Measurements from ENCODE around the gene PTPRA. TPM values are rescaled to one million over a fixed set of nuclear protein-coding genes. Genes with fewer than 3 reads are reported as not detected.

Gene PTPRA
- total and polyA plus RNA-seq, 2 of the 4 experiments (the other 2 are of a cell fraction), result 35.0 to 50.0 TPM

- TF ChIP-seq CEBPB (IDR thresholded peaks at IDR 0.05; ENCODE audit: low read depth, low read length), result no peak
- TF ChIP-seq MXI1 (IDR thresholded peaks at IDR 0.05; ENCODE audit: borderline replicate concordance, low read depth, low read length), result no peak
- TF ChIP-seq, protein P1, sequence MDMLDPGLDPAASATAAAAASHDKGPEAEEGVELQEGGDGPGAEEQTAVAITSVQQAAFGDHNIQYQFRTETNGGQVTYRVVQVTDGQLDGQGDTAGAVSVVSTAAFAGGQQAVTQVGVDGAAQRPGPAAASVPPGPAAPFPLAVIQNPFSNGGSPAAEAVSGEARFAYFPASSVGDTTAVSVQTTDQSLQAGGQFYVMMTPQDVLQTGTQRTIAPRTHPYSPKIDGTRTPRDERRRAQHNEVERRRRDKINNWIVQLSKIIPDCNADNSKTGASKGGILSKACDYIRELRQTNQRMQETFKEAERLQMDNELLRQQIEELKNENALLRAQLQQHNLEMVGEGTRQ (IDR thresholded peaks at IDR 0.05; ENCODE audit: low read depth, low read length), result no peak
- no peak for TF ChIP-seq NFE2L2 (IDR thresholded peaks at IDR 0.05; ENCODE audit: low read depth, low read length)
- TF ChIP-seq FOS (IDR thresholded peaks at IDR 0.05; ENCODE audit: low read depth, low read length), result no peak
- no peak for TF ChIP-seq SMC3 (IDR thresholded peaks at IDR 0.05; ENCODE audit: low read depth, low read length)
- no peak for TF ChIP-seq MAFK (IDR thresholded peaks at IDR 0.05; ENCODE audit: low read depth, low read length)
- TF ChIP-seq CHD1 (IDR thresholded peaks at IDR 0.05; ENCODE audit: low read depth, low read length), result no peak
- TF ChIP-seq, protein P2, sequence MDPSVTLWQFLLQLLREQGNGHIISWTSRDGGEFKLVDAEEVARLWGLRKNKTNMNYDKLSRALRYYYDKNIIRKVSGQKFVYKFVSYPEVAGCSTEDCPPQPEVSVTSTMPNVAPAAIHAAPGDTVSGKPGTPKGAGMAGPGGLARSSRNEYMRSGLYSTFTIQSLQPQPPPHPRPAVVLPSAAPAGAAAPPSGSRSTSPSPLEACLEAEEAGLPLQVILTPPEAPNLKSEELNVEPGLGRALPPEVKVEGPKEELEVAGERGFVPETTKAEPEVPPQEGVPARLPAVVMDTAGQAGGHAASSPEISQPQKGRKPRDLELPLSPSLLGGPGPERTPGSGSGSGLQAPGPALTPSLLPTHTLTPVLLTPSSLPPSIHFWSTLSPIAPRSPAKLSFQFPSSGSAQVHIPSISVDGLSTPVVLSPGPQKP (IDR thresholded peaks at IDR 0.05; ENCODE audit: borderline replicate concordance, low read depth, low read length), result no peak
- no peak for TF ChIP-seq RFX5 (IDR thresholded peaks at IDR 0.05; ENCODE audit: low read depth, low read length)
- TF ChIP-seq RAD21 (IDR thresholded peaks at IDR 0.05; ENCODE audit: low read length), result no peak
- no peak for TF ChIP-seq MAZ (IDR thresholded peaks at IDR 0.05; ENCODE audit: borderline replicate concordance, low read depth, low read length)
- TF ChIP-seq RCOR1 (IDR thresholded peaks at IDR 0.05; ENCODE audit: insufficient replicate concordance, low read length), result no peak
- no peak for TF ChIP-seq POLR2A (IDR thresholded peaks at IDR 0.05; ENCODE audit: low read depth, low read length)
- no peak for TF ChIP-seq BHLHE40 (IDR thresholded peaks at IDR 0.05; ENCODE audit: low read depth, low read length)
- no peak for TF ChIP-seq CTCF (conservative IDR thresholded peaks at IDR 0.05; ENCODE audit: low read depth, low read length)
- no TSS peak for BruUV-seq (replicated peaks)
- ChIA-PET CTCF (no interaction called here), POLR2A (ENCODE audit: unreplicated experiment) (no interaction called here)
- no peak overlapping the region for H2AK9ac ChIP-seq (replicated peaks; ENCODE audit: low read depth, low read length, poor library complexity)
- peaks cover 7% of the 10 kb centered on the region; the same call in 1 of the 2 replicates for H4K20me1 ChIP-seq (ENCODE audit: insufficient read depth, low read length)
- H3K9me3 ChIP-seq (ENCODE audit: control insufficient read depth, insufficient read depth, low read length), result no peaks in the 10 kb centered on the region
- intact Hi-C loops (cut with micrococcal nuclease) (no loop called here), in situ Hi-C loops (cut with MboI; ENCODE audit: low sequenced_read_pairs) (no loop called here), dilution Hi-C loops (cut with HindIII; ENCODE audit: low sequenced_read_pairs, unreplicated experiment) (no loop called here)
- H3K56ac ChIP-seq (ENCODE audit: extremely low read depth, insufficient read depth, low read length), result no peak overlapping the region
- ATAC-seq (ENCODE audit: low read depth) (no peak), DNase-seq (no peak)
- H2BK120ac ChIP-seq (ENCODE audit: low read depth, low read length), result no peak overlapping the region
- H3K27me3 ChIP-seq (ENCODE audit: control insufficient read depth, insufficient read depth, low read length), result no peaks in the 10 kb centered on the region
- H3K18ac ChIP-seq (ENCODE audit: low read depth, low read length), result no peak overlapping the region
- no peak overlapping the region for H3K4ac ChIP-seq (ENCODE audit: low read depth, low read length)
- H2BK20ac ChIP-seq (ENCODE audit: low read depth, low read length), result no peak overlapping the region
- no peak overlapping the region for H3K4me3 ChIP-seq (ENCODE audit: insufficient read depth, low read depth, low read length)
- no peak overlapping the region for H4K91ac ChIP-seq (ENCODE audit: insufficient read depth, low read depth, low read length)
- no peak overlapping the region for H2AFZ ChIP-seq (replicated peaks; ENCODE audit: low read length, poor library complexity)
- H3K9ac ChIP-seq (ENCODE audit: low read depth, low read length), result no peak overlapping the region
- H2AK5ac ChIP-seq (ENCODE audit: low read depth, low read length), result no peak overlapping the region
- H3K36me3 ChIP-seq (ENCODE audit: control insufficient read depth, insufficient read depth, low read length), result peaks cover 2% of the 10 kb centered on the region; the same call in 1 of the 2 replicates
- no peak overlapping the region for H3K4me2 ChIP-seq (ENCODE audit: low read depth, low read length)
- no peak overlapping the region for H3K14ac ChIP-seq (replicated peaks; ENCODE audit: low read depth, low read length)
- no peak overlapping the region for H4K8ac ChIP-seq (ENCODE audit: low read depth in 2 of 2, low read length in 2 of 2)
- no peak overlapping the region for H2BK5ac ChIP-seq (ENCODE audit: low read depth, low read length, poor library complexity, severe bottlenecking)
- peaks cover 29 to 52% of the 10 kb centered on the region in 2 experiments for H3K79me1 ChIP-seq (ENCODE audit: low read depth in 1 of 2, low read length in 2 of 2)
- no peak overlapping the region for H4K5ac ChIP-seq (ENCODE audit: low read depth, low read length)
- H3K4me1 ChIP-seq (ENCODE audit: control insufficient read depth, insufficient read depth, low read length), result no peaks in the 10 kb centered on the region
- no peak overlapping the region for H3K23ac ChIP-seq (ENCODE audit: low read depth, low read length)
- 100% methylated on average over 1 of the region's 3 CpGs; no CpG with 5 or more reads in 1 of the 2 experiments for WGBS, 2 experiments (ENCODE audit: extremely low coverage in 2 of 2, insufficient read length in 1 of 2)
- no peak overlapping the region for H3K27ac ChIP-seq (ENCODE audit: insufficient read depth, low read length)
- H3K9me1 ChIP-seq (ENCODE audit: insufficient read depth, low read length), result no peaks in the 10 kb centered on the region
- no peak overlapping the region for H2BK15ac ChIP-seq (ENCODE audit: low read depth, low read length)
Observed at GRCh38 chr20:2899243-2899642, 26.0 kb downstream of the PTPRA start.

Measured in IMR-90 (cell line).